SIG-M5 treated with dmso at 0.1 percent for 504 hours (cell line): ENCODE data around the gene USE1.

Experiments
- DNase-seq: peaks from one replicate; lab custom pipeline; 2025; ENCODE audit not compliant: unreplicated experiment; lab: John Stamatoyannopoulos, UW

USE1 gene

GRCh38 chr19:17256130-17256529 is 41.0 kb downstream of the USE1 start:
- DNase-seq: no peak

GRCh38 chr19:17259118-17259780 is 44.1 kb downstream of the USE1 start:
- DNase-seq: no peak

GRCh38 chr19:17259934-17260333 is 44.8 kb downstream of the USE1 start:
- DNase-seq: no peak

- peak; percentile 76 for DNase-seq
Measured at GRCh38 chr19:17260842-17261325, 45.7 kb downstream of the USE1 start.

GRCh38 chr19:17262557-17262956 is 47.4 kb downstream of the USE1 start:
- DNase-seq: no peak

GRCh38 chr19:17263712-17264640 is 48.8 kb downstream of the USE1 start:
- DNase-seq: no peak

- no peak for DNase-seq
Measured at GRCh38 chr19:17264641-17264979, 49.5 kb downstream of the USE1 start, which contains the start of gene USHBP1. Gene USHBP1 (minus strand): TSS chr19:17264745. CDS start chr19:17264299, 446 bp downstream.

GRCh38 chr19:17266026-17266425 is 50.9 kb downstream of the USE1 start:
- no peak for DNase-seq

- no peak for DNase-seq
Measured at GRCh38 chr19:17266589-17266974, 51.4 kb downstream of the USE1 start.

- DNase-seq: peak; percentile 100
Measured at GRCh38 chr19:17266975-17267788, 52.0 kb downstream of the USE1 start, which contains the start of gene BABAM1. Gene BABAM1 (plus strand): TSS chr19:17267443. CDS start chr19:17268807, 1,364 bp downstream.

- no peak for DNase-seq
Measured at GRCh38 chr19:17268754-17269153, 53.6 kb downstream of the USE1 start.
